T follicular helper cell (primary cell): Measurements from ENCODE around the gene DCLK1.
"Not testable (repeated sequence)": the region's sequence is repeated elsewhere in the genome, so short reads cannot be mapped to it uniquely, and the experiment has no call there.

Experiments
- DNase-seq: peaks from one replicate; pipeline ENCODE4 v3.0.0-alpha.2; 2020; ENCODE audit warnings: low read depth

The DCLK1 gene

GRCh38 chr13:36086117-36086516, 45.1 kb downstream of the DCLK1 start:
- no peak for DNase-seq

DNA sequence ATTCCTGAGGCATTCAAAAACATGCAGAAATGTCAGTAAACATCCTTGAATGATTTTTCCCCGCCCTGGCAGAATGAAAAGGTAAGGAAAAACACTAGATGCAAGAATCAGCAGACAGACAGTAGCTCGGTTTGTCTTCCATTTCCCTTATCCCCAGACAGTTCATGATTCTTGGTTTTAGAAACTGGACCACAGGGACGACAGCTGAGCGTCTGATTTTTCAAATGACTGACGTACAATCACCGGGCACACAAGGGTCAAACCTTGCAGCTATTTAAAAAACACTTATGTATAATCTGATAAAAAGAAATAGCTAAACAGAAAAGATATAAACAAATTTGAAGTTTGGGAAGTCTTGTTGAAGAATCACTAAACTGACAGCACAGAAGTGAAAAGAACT, 47.1 kb downstream of the DCLK1 start:
- DNase-seq, result no peak

- no peak for DNase-seq
Measured at GRCh38 chr13:36082806-36083205, 48.4 kb downstream of the DCLK1 start.

- no peak for DNase-seq
Measured at GRCh38 chr13:36082396-36082795, 48.8 kb downstream of the DCLK1 start.

GRCh38 chr13:36076211-36076610, 55.0 kb downstream of the DCLK1 start:
- DNase-seq, result no peak

DNA sequence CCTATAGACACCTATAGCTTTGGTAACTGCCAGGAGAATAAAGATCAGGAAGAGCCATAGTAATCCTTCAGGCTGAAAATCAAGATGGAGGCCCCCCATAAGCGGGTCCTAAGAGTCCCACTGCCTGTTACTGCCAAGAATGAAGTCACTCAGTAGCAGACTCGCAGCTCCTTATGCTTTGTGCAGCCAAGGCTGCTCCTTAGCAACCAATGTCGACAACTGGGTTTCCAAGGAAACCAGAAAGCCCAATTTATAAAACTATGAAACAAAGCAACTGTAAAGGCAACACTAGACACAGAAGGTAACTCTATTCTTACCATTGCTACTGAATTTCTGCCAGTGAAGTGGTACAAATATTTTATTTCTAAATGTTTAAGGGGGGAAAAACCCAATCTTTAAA, 56.5 kb downstream of the DCLK1 start:
- DNase-seq, result no peak

- no peak for DNase-seq
Measured at GRCh38 chr13:36072152-36072935, 58.8 kb downstream of the DCLK1 start.

DNA sequence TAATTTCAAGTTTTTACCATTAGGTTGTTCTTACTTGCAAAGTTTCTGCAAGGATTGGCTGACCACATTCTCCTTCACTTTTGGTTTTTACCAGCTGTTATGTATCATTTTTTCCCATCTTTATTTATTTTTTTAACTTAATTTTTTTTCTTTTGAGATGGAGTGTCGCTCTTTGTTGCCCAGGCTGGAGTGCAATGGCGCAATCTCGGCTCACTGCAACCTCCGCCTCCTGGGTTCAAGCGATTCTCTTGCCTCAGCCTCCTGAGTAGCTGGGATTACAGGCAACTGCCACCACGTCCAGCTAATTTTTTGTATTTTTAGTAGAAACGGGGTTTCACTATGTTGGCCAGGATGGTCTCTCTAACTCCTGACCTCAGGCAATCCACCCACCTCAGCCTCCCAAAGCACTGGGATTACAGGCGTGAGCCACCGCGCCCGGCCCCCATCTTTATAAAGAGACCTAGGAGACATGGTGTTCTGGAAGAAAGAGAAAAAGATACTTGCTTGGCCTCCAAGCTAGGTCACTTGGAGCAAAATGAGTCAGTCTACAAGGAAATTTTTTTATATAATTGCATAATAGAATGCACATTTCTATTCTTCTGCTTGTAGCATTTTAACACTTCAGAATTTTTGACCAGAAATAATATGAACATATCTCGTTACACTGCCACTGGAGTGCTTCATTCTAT, 60.5 kb downstream of the DCLK1 start:
- DNase-seq, result not testable (repeated sequence)

- no peak for DNase-seq
Measured at GRCh38 chr13:36069881-36070366, 61.3 kb downstream of the DCLK1 start.

DNA sequence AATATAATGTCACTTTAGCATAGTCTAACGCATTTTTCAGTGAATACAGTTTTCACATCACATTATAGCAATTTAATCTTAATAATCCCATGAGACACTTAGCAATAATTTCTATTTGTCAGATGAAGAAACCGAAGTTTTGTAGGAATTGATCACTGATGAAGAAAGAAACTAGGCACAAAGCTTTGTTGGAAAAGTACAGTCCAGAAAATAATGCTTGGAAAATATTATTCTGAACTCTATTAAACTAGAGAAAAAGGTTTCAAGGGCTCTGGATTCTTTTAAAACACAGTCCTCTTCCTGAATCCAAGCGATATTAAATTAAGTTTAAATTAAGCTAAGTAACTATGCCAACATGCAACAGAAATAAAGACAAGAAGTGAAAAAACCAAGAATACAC, 62.2 kb downstream of the DCLK1 start:
- DNase-seq, result no peak

- DNase-seq, result no peak
Measured at GRCh38 chr13:36068566-36068965, 62.6 kb downstream of the DCLK1 start.

- no peak for DNase-seq
Measured at GRCh38 chr13:36067746-36068381, 63.3 kb downstream of the DCLK1 start.

GRCh38 chr13:36062249-36062648, 68.9 kb downstream of the DCLK1 start:
- DNase-seq, result no peak

GRCh38 chr13:36061621-36062020, 69.6 kb downstream of the DCLK1 start:
- no peak for DNase-seq

- DNase-seq, result no peak
Measured at GRCh38 chr13:36061054-36061453, 70.1 kb downstream of the DCLK1 start.

- no peak for DNase-seq
Measured at GRCh38 chr13:36059321-36059720, 71.9 kb downstream of the DCLK1 start.

- DNase-seq, result no peak
Measured at GRCh38 chr13:36058116-36058515, 73.1 kb downstream of the DCLK1 start.

GRCh38 chr13:36057547-36057946, 73.6 kb downstream of the DCLK1 start:
- no peak for DNase-seq

DNA sequence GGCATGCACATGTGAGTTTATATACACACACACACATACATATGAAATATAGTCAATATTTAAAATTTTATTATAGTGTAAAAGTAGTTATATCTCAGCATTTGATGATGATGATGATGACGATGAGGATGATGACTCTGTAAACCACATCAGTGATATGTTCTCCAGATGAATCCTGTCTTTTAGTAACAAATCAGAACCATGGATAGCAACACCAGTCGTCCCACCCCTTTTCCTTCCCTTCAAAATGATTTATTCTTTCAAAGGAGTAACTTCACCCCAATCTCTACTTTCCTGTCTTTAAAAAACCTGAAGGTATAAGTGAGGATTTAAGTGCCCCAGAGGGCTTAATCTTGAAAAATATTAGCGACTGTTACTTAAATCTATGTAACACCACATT, 74.1 kb downstream of the DCLK1 start:
- no peak for DNase-seq

- DNase-seq, result no peak
Measured at GRCh38 chr13:36055366-36055765, 75.8 kb downstream of the DCLK1 start.

DNA sequence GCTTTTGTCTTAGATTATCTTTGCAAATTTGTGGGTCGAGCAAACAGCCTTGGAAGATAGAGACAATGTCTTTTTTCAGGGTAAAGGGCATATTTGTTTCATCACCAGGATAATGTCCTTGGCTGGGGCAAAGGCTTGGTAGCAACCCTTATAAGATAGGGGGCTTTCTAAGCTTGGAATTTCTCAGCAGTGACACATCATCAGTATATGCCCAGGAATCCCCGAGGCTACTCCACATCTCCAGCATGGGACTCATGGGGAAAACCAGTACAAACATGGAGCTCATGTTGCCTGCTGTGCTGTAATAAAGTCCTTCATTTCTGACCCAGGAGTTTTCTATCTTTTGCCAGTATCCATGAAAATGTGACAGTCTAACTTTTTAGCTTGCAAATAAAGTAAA, 77.1 kb downstream of the DCLK1 start:
- DNase-seq, result no peak

GRCh38 chr13:36051082-36051481, 80.1 kb downstream of the DCLK1 start:
- DNase-seq, result no peak

DNA sequence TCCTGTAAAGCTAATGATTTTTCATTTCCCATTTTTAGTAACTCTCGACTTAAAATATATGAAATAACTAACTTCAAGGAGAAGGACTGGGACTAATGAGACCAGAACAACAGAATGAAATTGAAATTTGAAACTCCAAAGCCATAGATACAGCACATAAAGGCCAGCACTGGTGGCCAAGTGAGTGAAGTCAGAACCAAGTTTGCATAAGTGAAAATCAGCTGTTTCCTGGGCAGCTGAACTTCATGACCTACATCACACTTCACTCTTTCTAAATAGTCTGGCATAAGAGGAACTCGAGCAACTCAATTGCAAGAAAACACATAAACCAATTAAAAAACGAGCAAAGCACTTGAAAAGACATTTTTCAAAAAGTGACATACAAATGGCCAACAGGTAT, 84.5 kb downstream of the DCLK1 start:
- no peak for DNase-seq
